IMR-90 (cell line): ENCODE data around the gene CPED1. TPM values are rescaled to one million over a fixed set of nuclear protein-coding genes. Genes with fewer than 3 reads are reported as not detected.

Source experiments
- ATAC-seq: fragments of 200-7000 bp; cut with Tn5 transposase; 2 replicates; pipeline ENCODE4 v1.9.1; 2020; ENCODE audit warnings: low read depth, mild to moderate bottlenecking, moderate library complexity
- BruUV-seq: library from RNA; stranded (reverse); fragments of 400-500 nt; replicated peaks from 2 replicates; lab custom pipeline; 2021; lab: Mats Ljungman, UMichigan
- CTCF ChIA-PET: fragments of 300-600 bp; formaldehyde crosslinking; extraction: SDS; loops from one replicate; lab custom pipeline; 2021; ENCODE audit warnings: antibody characterized with exemption; lab: Yijun Ruan, JAX
- POLR2A ChIA-PET: fragments of 300-600 bp; sonication (Branson Sonifier 250); formaldehyde crosslinking; loops from one replicate; lab custom pipeline; 2022; ENCODE audit warnings: antibody characterized with exemption; ENCODE audit not compliant: unreplicated experiment; lab: Charles Lee
- DNase-seq: peaks from one replicate; pipeline ENCODE4 v3.0.0; 2013
- H2AFZ ChIP-seq: replicated peaks from 2 replicates; pipeline ENCODE3; 2013; ENCODE audit warnings: low read length, mild to moderate bottlenecking; ENCODE audit not compliant: poor library complexity
- H2AK5ac ChIP-seq: 2 replicates; pipeline ENCODE4 v1.6.1; 2013; ENCODE audit warnings: low read depth, low read length, inconsistent platforms
- H2AK9ac ChIP-seq: replicated peaks from 2 replicates; pipeline ENCODE3; 2013; ENCODE audit warnings: mild to moderate bottlenecking, low read depth, low read length, moderate library complexity; ENCODE audit not compliant: poor library complexity
- H2BK120ac ChIP-seq: 2 replicates; pipeline ENCODE4 v1.6.1; 2013; ENCODE audit warnings: low read depth, low read length, inconsistent platforms
- H2BK15ac ChIP-seq: 3 replicates; pipeline ENCODE4 v1.6.1; 2013; ENCODE audit warnings: low read depth, low read length, inconsistent platforms
- H2BK20ac ChIP-seq: 2 replicates; pipeline ENCODE4 v1.6.1; 2013; ENCODE audit warnings: low read depth, mild to moderate bottlenecking, inconsistent platforms, low read length, moderate library complexity
- H2BK5ac ChIP-seq: 2 replicates; pipeline ENCODE4 v1.6.1; 2013; ENCODE audit warnings: mild to moderate bottlenecking, low read depth, low read length, inconsistent platforms; ENCODE audit not compliant: poor library complexity, severe bottlenecking
- H3K14ac ChIP-seq: replicated peaks from 2 replicates; pipeline ENCODE4 v1.6.1; 2013; ENCODE audit warnings: low read depth, low read length, inconsistent platforms
- H3K18ac ChIP-seq: 2 replicates; pipeline ENCODE4 v1.6.1; 2013; ENCODE audit warnings: low read depth, low read length, control low read depth
- H3K23ac ChIP-seq: 2 replicates; pipeline ENCODE4 v1.6.1; 2013; ENCODE audit warnings: low read depth, low read length, inconsistent platforms
- H3K27ac ChIP-seq: 2 replicates; pipeline ENCODE4 v1.5.1; 2013; ENCODE audit warnings: mild to moderate bottlenecking, control low read depth, low read length; ENCODE audit not compliant: insufficient read depth
- H3K27me3 ChIP-seq: 2 replicates; pipeline ENCODE4 v1.6.1; 2013; ENCODE audit warnings: low read length; ENCODE audit not compliant: control insufficient read depth, insufficient read depth
- H3K36me3 ChIP-seq: 2 replicates; pipeline ENCODE4 v1.6.1; 2013; ENCODE audit warnings: low read length, mixed read lengths; ENCODE audit not compliant: control insufficient read depth, insufficient read depth
- H3K4ac ChIP-seq: 2 replicates; pipeline ENCODE4 v1.6.1; 2013; ENCODE audit warnings: low read depth, low read length, inconsistent platforms
- H3K4me1 ChIP-seq: 2 replicates; pipeline ENCODE4 v1.6.1; 2013; ENCODE audit warnings: low read length, mixed read lengths; ENCODE audit not compliant: control insufficient read depth, insufficient read depth
- H3K4me2 ChIP-seq: 2 replicates; pipeline ENCODE4 v1.6.1; 2013; ENCODE audit warnings: low read depth, mild to moderate bottlenecking, control low read depth, low read length, moderate library complexity
- H3K4me3 ChIP-seq: 2 replicates; pipeline ENCODE4 v1.5.1; 2013; ENCODE audit warnings: low read depth, mild to moderate bottlenecking, control low read depth, low read length, moderate library complexity; ENCODE audit not compliant: insufficient read depth
- H3K56ac ChIP-seq: 2 replicates; pipeline ENCODE4 v1.6.1; 2013; ENCODE audit warnings: low read length, inconsistent platforms; ENCODE audit not compliant: insufficient read depth; ENCODE audit errors: extremely low read depth
- H3K79me1 ChIP-seq, 2 experiments: 2 replicates each; pipeline ENCODE4 v1.6.1; 2013; ENCODE audit warnings: low read length in 2 of 2, inconsistent platforms in 1 of 2, low read depth in 1 of 2
- H3K9ac ChIP-seq: 2 replicates; pipeline ENCODE4 v1.6.1; 2013; ENCODE audit warnings: low read depth, low read length, control low read depth
- H3K9me1 ChIP-seq: 2 replicates; pipeline ENCODE4 v1.6.1; 2013; ENCODE audit warnings: low read length, inconsistent platforms; ENCODE audit not compliant: insufficient read depth
- H3K9me3 ChIP-seq: 2 replicates; pipeline ENCODE4 v1.6.1; 2013; ENCODE audit warnings: low read length; ENCODE audit not compliant: control insufficient read depth, insufficient read depth
- H4K20me1 ChIP-seq: 2 replicates; pipeline ENCODE4 v1.6.1; 2013; ENCODE audit warnings: low read length, inconsistent platforms; ENCODE audit not compliant: insufficient read depth
- H4K5ac ChIP-seq: 2 replicates; pipeline ENCODE4 v1.6.1; 2013; ENCODE audit warnings: mild to moderate bottlenecking, low read depth, low read length, control low read depth
- H4K8ac ChIP-seq, 2 experiments: 2 replicates each; pipeline ENCODE4 v1.6.1; 2013; ENCODE audit warnings: low read depth in 2 of 2, low read length in 2 of 2, control low read depth in 1 of 2, inconsistent platforms in 1 of 2
- H4K91ac ChIP-seq: 2 replicates; pipeline ENCODE4 v1.6.1; 2013; ENCODE audit warnings: low read depth, low read length, inconsistent platforms; ENCODE audit not compliant: insufficient read depth
- CEBPB ChIP-seq: IDR thresholded peaks from 2 replicates; pipeline ENCODE4 v1.6.1; 2012; ENCODE audit warnings: low read depth, low read length, improper control_type of control experiment
- NFE2L2 ChIP-seq: fragments of 150-350 bp; IDR thresholded peaks from 2 replicates; pipeline ENCODE4 v1.6.1; 2016; ENCODE audit warnings: low read depth, mild to moderate bottlenecking, low read length
- RCOR1 ChIP-seq: IDR thresholded peaks from 2 replicates; pipeline ENCODE4 v1.6.1; 2012; ENCODE audit warnings: mild to moderate bottlenecking, low read length, improper control_type of control experiment; ENCODE audit not compliant: insufficient replicate concordance
- dilution Hi-C: fragments of 300-500 bp; cut with HindIII; formaldehyde crosslinking; loops from one replicate; pipeline ENCODE4 v1.14.3; 2018; ENCODE audit warnings: low sequenced_read_pairs; ENCODE audit not compliant: unreplicated experiment
- in situ Hi-C: fragments of 300-500 bp; cut with MboI; formaldehyde crosslinking; loops from 3 replicates; pipeline ENCODE4 v1.14.3; 2019; ENCODE audit warnings: low sequenced_read_pairs, inconsistent platforms, mixed read lengths
- intact Hi-C: fragments of 100-400 bp; cut with micrococcal nuclease; formaldehyde crosslinking; loops from 2 replicates; pipeline ENCODE4 v1.10.0; 2022
- polyA plus RNA-seq, 3 experiments: library from polyadenylated mRNA; depleted of rRNA; stranded (reverse); fragments of >200 nt; gene quantifications; 2 replicates each; pipeline ENCODE4 v1.2.3, GENCODE V29; 2012; ENCODE audit warnings: low replicate concordance in 1 of 3
- total RNA-seq: library from RNA; depleted of rRNA; stranded (reverse); fragments of >200 nt; gene quantifications from 2 replicates; pipeline ENCODE4 v1.2.3, GENCODE V29; 2012

CPED1 gene
- total and polyA plus RNA-seq, 2 of the 4 experiments (the other 2 are of a cell fraction): 31.2 to 96.8 TPM

DNA sequence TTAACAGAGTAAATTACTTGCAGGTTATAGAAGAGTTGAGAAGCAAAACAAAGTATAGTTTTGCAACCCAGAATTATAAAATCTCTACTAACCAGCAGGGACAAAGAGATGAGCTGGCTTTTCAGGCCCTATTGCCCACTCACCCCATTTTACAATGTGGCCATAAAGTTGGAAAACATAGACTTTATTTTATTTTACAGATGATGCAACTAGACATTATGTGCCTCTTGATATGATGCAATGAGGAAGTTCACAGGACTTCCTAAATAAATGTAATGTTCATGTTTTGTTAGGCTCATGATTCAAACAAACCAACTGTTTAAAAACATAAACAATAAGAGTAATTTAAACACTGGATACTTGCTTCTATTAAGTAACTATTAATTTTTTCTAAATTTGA lies 199.2 kb downstream of the CPED1 start:
- no peak for TF ChIP-seq NFE2L2
- no peak for TF ChIP-seq RCOR1
- peak; percentile 84 for TF ChIP-seq CEBPB

More for the DNA sequence above, 199.2 kb downstream of the CPED1 start:
- dilution Hi-C loops (no loop called here), intact Hi-C loops (no loop called here), in situ Hi-C loops (no loop called here)
- peak; percentile 16 for DNase-seq
- no peak overlapping the region for H2BK20ac ChIP-seq
- POLR2A ChIA-PET: no interaction called here
- H3K23ac ChIP-seq: peak overlapping the region; percentile 23; the same call in 1 of the 2 replicates
- ATAC-seq: no peak
- CTCF ChIA-PET: interaction anchor here (1.0 kb wide), 1 partner anchor 9 kb away, joined by 3 read pairs; no protein-coding TSS in a partner anchor
- H3K4me2 ChIP-seq: no peak overlapping the region
- no peak overlapping the region for H3K27ac ChIP-seq
- H3K56ac ChIP-seq: no peak overlapping the region
- H3K14ac ChIP-seq: no peak overlapping the region
- H3K36me3 ChIP-seq: no peaks in the 10 kb centered on the region
- H4K8ac ChIP-seq: peak overlapping the region in 1 of 2 experiments; percentile 56; a peak in 1 of 4 replicates
- H2AK9ac ChIP-seq: no peak overlapping the region
- no TSS peak for BruUV-seq
- H3K9ac ChIP-seq: no peak overlapping the region
- no peaks in the 10 kb centered on the region for H3K27me3 ChIP-seq
- peak overlapping the region; percentile 73; the same call in 1 of the 2 replicates for H2BK120ac ChIP-seq
- no peak overlapping the region for H3K4ac ChIP-seq
- H3K79me1 ChIP-seq: peaks cover 6 to 19% of the 10 kb centered on the region in 2 experiments; a peak in 3 of 4 replicates
- peak overlapping the region; percentile 62; the same call in 1 of the 2 replicates for H4K91ac ChIP-seq
- H3K9me3 ChIP-seq: no peaks in the 10 kb centered on the region
- no peak overlapping the region for H4K5ac ChIP-seq
- H2BK5ac ChIP-seq: no peak overlapping the region
- H3K18ac ChIP-seq: peak overlapping the region; percentile 75; the same call in 1 of the 2 replicates
- no peak overlapping the region; the same call in 2 of the 3 replicates for H2BK15ac ChIP-seq
- H2AFZ ChIP-seq: no peak overlapping the region
- no peaks in the 10 kb centered on the region for H4K20me1 ChIP-seq
- no peak overlapping the region for H3K4me3 ChIP-seq
- H3K9me1 ChIP-seq: peaks cover under 1% of the 10 kb centered on the region; the same call in 1 of the 2 replicates
- no peak overlapping the region for H2AK5ac ChIP-seq
- peaks cover 3% of the 10 kb centered on the region; the same call in 1 of the 2 replicates for H3K4me1 ChIP-seq
